Muscle of leg (tissue), 11 donors: ENCODE data around the gene SH3BP4. TPM values are rescaled to one million over a fixed set of nuclear protein-coding genes. Genes with fewer than 3 reads are reported as not detected.

Experiments
- DNase-seq: peaks from one replicate; pipeline ENCODE4 v3.0.0; 2013
- H3K27ac ChIP-seq: one replicate; pipeline ENCODE4 v1.5.1; 2013; ENCODE audit warnings: mild to moderate bottlenecking, low read length, control low read depth
- H3K27me3 ChIP-seq: one replicate; pipeline ENCODE4 v1.6.1; 2013; ENCODE audit warnings: low read length; ENCODE audit not compliant: control insufficient read depth, insufficient read depth
- H3K36me3 ChIP-seq: one replicate; pipeline ENCODE4 v1.6.1; 2013; ENCODE audit warnings: low read length; ENCODE audit not compliant: control insufficient read depth, insufficient read depth
- H3K4me1 ChIP-seq: one replicate; pipeline ENCODE4 v1.6.1; 2013; ENCODE audit warnings: low read length; ENCODE audit not compliant: control insufficient read depth, insufficient read depth
- H3K4me3 ChIP-seq: one replicate; pipeline ENCODE4 v1.5.1; 2013; ENCODE audit warnings: low read length, control low read depth
- H3K9me3 ChIP-seq: replicated peaks from 2 replicates; pipeline ENCODE4 v1.6.1; 2013; ENCODE audit warnings: low read depth, low read length; ENCODE audit not compliant: control insufficient read depth
- WGBS: methylation state at CpG from one replicate; pipeline ENCODE4 v1.1.5; 2013; ENCODE audit warnings: missing lambda C conversion rate; ENCODE audit not compliant: insufficient coverage; 5-methylcytosine and 5-hydroxymethylcytosine counted together
- polyA plus RNA-seq, 8 donors: library from polyadenylated mRNA; unstranded; fragments of 120-200 nt; gene quantifications; one replicate each; pipeline versions ENCODE4 v1.2.1 to v1.2.3, GENCODE V29; 2013; ENCODE audit warnings: inconsistent platforms in 1 of 8, low replicate concordance in 1 of 8; ENCODE audit not compliant: insufficient read length in 8 of 8, insufficient read depth in 1 of 8
- total RNA-seq: library from RNA; stranded (reverse); fragments of 120-200 nt; gene quantifications from one replicate; pipeline ENCODE4 v1.2.4, GENCODE V29; 2013

SH3BP4 gene
- total and polyA plus RNA-seq, 9 donors = 10.2 to 20.4 (median 14.8) TPM

- H3K9me3 ChIP-seq = no peaks in the 10 kb centered on the region
- H3K27me3 ChIP-seq = peaks cover 2% of the 10 kb centered on the region
- DNase-seq = no peak
- 79% methylated on average over 4 of the region's 9 CpGs for WGBS
- H3K4me1 ChIP-seq = no peaks in the 10 kb centered on the region
- H3K4me3 ChIP-seq = no peak overlapping the region
- H3K36me3 ChIP-seq = no peaks in the 10 kb centered on the region
- H3K27ac ChIP-seq = no peak overlapping the region
Observed at GRCh38 chr2:235098736-235099494, 147.1 kb downstream of the SH3BP4 start.

- no peak overlapping the region for H3K27ac ChIP-seq
- H3K9me3 ChIP-seq = no peaks in the 10 kb centered on the region
- H3K4me3 ChIP-seq = no peak overlapping the region
- no peaks in the 10 kb centered on the region for H3K27me3 ChIP-seq
- WGBS = 60% methylated on average over 5 of the region's 9 CpGs
- peaks cover 5% of the 10 kb centered on the region for H3K4me1 ChIP-seq
- no peaks in the 10 kb centered on the region for H3K36me3 ChIP-seq
- peak; percentile 79 for DNase-seq
Observed at GRCh38 chr2:235102896-235103295, 151.1 kb downstream of the SH3BP4 start.
